WERI-Rb-1 (cell line): ENCODE results near the gene SLC13A3.

Source experiments
- DNase-seq: peaks from one replicate; pipeline ENCODE4 v3.0.0-alpha.2; 2020
- H3K27ac ChIP-seq: fragments of 250-450 bp; sonication (Bioruptor Pico); 2 replicates; pipeline ENCODE4 v1.5.1; 2020; ENCODE audit warnings: mild to moderate bottlenecking, moderate library complexity
- H3K27me3 ChIP-seq: fragments of 250-450 bp; sonication (Bioruptor Pico); 2 replicates; pipeline ENCODE4 v1.5.1; 2021; ENCODE audit warnings: mild to moderate bottlenecking, low read depth, moderate library complexity; ENCODE audit not compliant: insufficient read depth, severe bottlenecking
- H3K36me3 ChIP-seq: fragments of 250-450 bp; sonication (Bioruptor Pico); 2 replicates; pipeline ENCODE4 v1.5.1; 2020; ENCODE audit warnings: mild to moderate bottlenecking, moderate library complexity
- H3K4me3 ChIP-seq: 2 replicates; pipeline ENCODE4 v1.5.1; 2011; ENCODE audit warnings: low read depth, mild to moderate bottlenecking, control low read depth, low read length
- H3K9me3 ChIP-seq: fragments of 250-450 bp; sonication (Bioruptor Pico); 2 replicates; pipeline ENCODE4 v1.5.1; 2021; ENCODE audit warnings: mild to moderate bottlenecking, moderate library complexity; ENCODE audit not compliant: severe bottlenecking
- CTCF ChIP-seq: IDR thresholded peaks from 2 replicates; pipeline ENCODE4 v1.5.1; 2011; ENCODE audit warnings: low read depth, mild to moderate bottlenecking, control low read depth, inconsistent platforms, low read length

SLC13A3 gene

DNA sequence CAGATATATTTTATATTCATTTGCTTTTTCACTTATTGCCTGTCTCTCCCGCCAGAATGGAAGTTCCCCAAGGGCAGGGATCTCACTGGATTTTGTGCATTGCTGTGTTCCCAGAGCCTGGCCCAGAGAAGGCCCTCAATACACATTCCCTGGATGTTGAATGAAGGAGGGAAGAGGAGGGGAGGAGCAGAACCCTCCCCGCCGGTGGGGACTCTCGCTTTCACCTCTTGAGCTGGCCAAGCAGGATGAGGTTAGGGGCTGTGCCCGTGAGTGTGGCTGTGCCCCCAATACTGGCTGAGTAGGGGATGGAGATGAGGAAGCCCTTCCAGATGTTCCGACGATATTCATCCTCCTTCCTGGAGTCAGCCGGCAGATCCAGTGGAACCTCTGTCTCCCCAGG lies 55.3 kb downstream of the SLC13A3 start:
- no peak for TF ChIP-seq CTCF
- Histone ChIP-seq H3K27me3 (no peaks in the 10 kb centered on the region), H3K9me3 (no peaks in the 10 kb centered on the region), H3K4me3 (no peak overlapping the region), H3K36me3 (no peaks in the 10 kb centered on the region), H3K27ac (no peak overlapping the region)
- no peak for DNase-seq

DNA sequence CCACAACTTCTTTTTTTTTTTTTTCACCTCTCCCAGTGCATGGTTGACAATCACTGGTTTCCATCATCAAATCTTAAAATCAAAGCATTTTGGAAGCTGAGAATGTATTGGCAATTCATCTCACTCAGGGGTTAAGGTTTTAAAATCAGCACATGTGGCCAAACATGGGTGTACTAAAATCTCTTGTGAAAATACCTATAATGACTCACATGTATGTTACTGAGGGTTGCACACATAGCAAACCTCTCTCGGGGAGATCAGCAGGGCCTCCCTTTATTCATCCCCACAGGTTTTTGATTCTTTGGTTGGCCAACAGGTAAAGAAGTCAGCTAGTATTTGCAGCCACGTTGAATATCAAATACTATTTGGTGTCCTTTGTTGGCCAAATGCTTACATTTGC lies 56.5 kb downstream of the SLC13A3 start:
- Histone ChIP-seq H3K36me3 (no peaks in the 10 kb centered on the region), H3K27me3 (no peaks in the 10 kb centered on the region), H3K9me3 (peaks cover under 1% of the 10 kb centered on the region), H3K27ac (no peak overlapping the region), H3K4me3 (no peak overlapping the region)
- TF ChIP-seq CTCF: no peak
- DNase-seq: no peak

DNA sequence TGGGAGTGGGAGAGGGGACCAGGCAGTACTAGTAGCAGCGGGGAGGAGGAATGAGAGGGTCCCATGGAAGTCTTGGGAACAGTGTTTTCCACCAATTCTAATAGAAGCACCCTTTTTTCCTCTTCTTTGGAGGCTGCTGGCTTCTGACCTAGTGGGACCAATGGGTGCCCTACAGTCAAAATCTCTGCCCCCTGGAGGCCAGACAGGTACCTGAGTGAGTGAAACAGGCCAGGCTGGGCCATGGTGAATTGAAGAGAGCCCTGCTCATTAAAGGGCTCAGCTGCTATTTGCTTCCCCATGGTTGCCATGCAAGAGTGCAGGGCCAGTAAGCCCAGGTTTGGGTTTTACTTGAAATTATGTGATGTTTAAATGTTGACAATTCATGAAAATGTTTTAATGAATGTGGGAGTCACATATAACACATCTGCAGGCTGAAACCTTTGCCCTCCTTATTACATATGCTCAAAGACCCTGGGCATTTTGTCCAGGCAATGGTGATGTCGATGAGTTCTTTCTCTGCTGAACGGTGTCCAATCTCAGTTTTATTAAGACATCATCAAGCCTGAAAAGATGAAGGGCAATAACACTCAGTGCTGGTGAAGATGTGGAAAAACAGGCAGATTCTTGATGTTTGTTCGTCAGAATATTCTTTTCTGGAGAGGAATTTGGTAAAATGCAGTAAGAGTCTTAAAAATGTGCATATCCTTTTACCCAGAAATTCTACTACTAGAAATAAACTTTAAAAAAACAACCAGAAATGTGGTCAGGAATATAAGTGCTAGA lies 58.5 kb downstream of the SLC13A3 start:
- H3K36me3 ChIP-seq: no peaks in the 10 kb centered on the region
- DNase-seq: peak; percentile 31
- no peak overlapping the region for H3K4me3 ChIP-seq
- 0 out of 2 replicates have a peak, but pooled peaks have one; percentile 15 for TF ChIP-seq CTCF
- H3K9me3 ChIP-seq: peaks cover 3% of the 10 kb centered on the region
- no peaks in the 10 kb centered on the region for H3K27me3 ChIP-seq
- no peak overlapping the region for H3K27ac ChIP-seq

- H3K9me3 ChIP-seq: peaks cover 3% of the 10 kb centered on the region
- DNase-seq: no peak
- H3K36me3 ChIP-seq: no peaks in the 10 kb centered on the region
- TF ChIP-seq CTCF: no peak
- H3K27ac ChIP-seq: no peak overlapping the region
- H3K4me3 ChIP-seq: no peak overlapping the region
- no peaks in the 10 kb centered on the region for H3K27me3 ChIP-seq
These were observed 60.8 kb downstream of the SLC13A3 start for GRCh38 chr20:46590443-46590842.

DNA sequence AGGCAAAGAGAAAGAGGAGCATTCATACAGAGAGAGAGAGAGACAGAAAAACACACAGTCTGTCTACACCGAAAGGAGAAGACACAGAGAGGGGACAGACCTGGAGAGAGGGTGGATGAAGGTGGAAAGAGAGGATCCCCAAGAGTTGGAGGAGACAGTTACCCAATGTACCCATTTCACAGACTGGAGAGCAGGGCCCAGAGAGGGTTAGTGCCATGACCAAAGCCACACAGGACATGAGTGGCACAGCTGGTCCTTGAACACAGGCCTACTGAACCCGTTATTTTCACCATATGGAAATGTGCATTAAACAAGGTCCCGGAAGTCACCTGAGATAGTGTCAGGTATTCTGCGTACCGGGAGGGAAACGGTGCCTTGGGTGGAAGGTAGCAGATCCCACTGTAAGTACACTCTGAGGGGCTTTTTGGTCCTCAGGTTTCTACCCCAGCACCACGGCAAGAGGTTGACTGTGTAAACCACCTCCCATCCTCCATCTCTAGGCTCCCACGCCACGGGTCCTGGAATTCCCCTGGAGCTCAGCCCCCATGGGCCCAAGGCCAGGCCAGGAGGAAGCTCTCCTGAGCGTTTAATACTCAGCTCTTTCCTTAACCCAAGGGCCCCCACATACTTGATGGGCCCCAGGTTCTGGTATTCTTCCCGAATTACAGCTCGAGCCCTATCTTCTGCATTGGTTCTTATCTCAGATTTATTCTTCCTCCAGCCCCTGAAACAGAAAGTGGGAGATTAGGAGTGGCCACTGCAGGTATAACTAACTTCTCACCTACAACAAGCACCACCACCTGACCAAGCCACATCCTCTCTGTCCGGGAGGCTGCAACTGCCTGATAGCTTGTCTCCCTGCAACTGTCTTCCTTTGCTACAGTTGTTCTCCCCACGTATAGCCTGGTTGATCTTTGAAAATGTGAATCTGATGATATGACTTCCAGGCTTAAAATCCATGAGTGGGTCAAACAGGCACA lies 62.4 kb downstream of the SLC13A3 start:
- Histone ChIP-seq H3K27me3 (no peaks in the 10 kb centered on the region), H3K27ac (no peak overlapping the region), H3K36me3 (no peaks in the 10 kb centered on the region), H3K4me3 (no peak overlapping the region), H3K9me3 (peaks cover 3% of the 10 kb centered on the region)
- no peak for TF ChIP-seq CTCF
- no peak for DNase-seq
